Activated T-cell treated with anti-CD3 and anti-CD28 coated beads, Interleukin-2, amount 50 U/mL, for 48 hours (primary cell): ENCODE data around the gene YWHAE.
"Not testable (repeated sequence)": the region's sequence is repeated elsewhere in the genome, so short reads cannot be mapped to it uniquely, and the experiment has no call there.

Experiments
- DNase-seq, 2 experiments: peaks; one replicate each; pipeline ENCODE4 v3.0.0-alpha.2; 2020

YWHAE gene

DNA sequence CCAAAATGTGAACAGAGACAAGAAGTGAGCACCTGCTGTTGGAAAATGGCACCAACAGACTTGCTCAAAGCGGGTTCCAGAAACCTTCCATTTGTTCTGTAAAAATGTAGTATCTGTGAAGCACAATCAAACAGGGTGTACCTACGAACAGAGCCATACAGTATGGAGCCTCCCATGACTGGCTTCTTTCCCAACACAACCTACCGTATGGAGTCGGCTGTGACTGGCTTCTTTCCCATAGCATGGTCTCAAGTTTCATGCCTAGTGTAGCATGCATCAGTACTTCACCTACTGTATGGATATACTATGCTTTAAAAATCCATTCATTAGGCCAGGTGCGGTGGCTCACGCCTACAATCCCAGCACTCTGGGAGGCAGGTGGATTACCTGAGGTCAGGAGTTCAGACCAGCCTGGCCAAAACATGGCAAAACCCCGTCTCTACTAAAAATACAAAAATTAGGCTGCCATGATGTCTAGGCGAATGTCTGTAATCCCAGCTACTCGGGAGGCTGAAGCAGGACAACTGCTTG, 26.2 kb downstream of the YWHAE start:
- no peak for DNase-seq

DNA sequence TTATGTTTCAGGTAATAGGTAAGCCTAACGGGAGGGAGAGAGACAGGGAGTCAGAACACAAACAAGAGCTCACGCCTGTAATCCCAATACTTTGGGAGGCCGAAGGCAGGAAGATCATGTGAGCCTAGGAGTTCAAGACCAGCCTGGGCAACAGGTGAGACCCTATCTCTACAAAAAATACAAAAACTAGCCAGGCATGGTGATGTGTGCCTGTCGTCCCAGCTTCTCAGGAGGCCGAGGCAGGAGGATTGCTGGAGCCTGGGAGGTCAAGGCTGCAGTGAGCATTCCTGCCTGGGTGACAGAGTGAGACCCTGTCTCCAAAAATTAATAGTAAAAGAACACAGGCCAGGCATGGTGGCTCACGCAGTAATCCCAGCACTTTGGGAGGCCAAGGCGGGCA, 27.4 kb downstream of the YWHAE start:
- no peak for DNase-seq

GRCh38 chr17:1371893-1372590, 28.0 kb downstream of the YWHAE start:
- DNase-seq, result no peak

DNA sequence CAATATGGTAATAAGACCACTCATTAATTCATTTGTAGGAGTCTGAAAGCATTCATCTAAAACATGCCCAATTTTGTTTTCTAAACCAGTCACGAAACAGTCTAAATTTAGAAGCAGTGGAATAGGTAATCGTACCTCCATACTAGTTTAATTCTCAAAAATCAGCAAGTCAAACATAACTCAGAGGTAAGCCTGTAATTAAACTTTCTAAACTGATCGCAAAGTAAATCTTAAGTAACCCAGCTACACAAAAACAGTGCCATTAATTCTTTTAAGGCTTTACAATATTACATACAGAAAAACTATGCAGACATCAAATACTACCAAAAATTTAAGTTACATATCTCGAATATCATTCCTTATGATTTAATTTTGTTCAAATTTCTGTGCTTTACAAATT, 31.4 kb downstream of the YWHAE start:
- no peak for DNase-seq

GRCh38 chr17:1367351-1367745, 32.7 kb downstream of the YWHAE start:
- no peak for DNase-seq

- no peak for DNase-seq
These were observed 33.8 kb downstream of the YWHAE start for GRCh38 chr17:1366234-1366633.

GRCh38 chr17:1365445-1366039, 34.5 kb downstream of the YWHAE start:
- DNase-seq, result peak; percentile 49 to 51

GRCh38 chr17:1362964-1363363, 37.1 kb downstream of the YWHAE start:
- DNase-seq, result peak in 1 of 2 experiments; percentile 18

- DNase-seq, result peak in 1 of 2 experiments; percentile 54
These were observed 37.8 kb downstream of the YWHAE start for GRCh38 chr17:1362065-1362848.

DNA sequence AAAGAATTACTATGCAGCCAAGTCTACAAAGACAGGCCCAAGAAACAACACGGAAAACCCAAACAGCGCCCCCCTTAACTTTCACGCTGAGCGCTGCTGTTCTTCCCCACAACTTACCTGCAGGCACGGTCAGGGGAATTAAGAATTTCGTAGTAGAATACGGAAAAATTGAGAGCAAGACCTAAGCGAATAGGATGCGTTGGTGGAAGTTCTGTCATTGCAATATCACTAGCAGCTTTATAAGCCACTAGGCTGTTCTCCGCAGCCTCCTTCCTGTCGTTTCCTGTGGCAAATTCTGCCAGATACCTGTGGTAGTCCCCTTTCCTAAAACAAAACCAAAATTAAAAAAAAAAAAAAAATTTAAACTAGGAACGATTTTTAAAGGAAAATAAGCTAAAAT, 39.0 kb downstream of the YWHAE start:
- peak in 1 of 2 experiments; percentile 20 for DNase-seq

DNA sequence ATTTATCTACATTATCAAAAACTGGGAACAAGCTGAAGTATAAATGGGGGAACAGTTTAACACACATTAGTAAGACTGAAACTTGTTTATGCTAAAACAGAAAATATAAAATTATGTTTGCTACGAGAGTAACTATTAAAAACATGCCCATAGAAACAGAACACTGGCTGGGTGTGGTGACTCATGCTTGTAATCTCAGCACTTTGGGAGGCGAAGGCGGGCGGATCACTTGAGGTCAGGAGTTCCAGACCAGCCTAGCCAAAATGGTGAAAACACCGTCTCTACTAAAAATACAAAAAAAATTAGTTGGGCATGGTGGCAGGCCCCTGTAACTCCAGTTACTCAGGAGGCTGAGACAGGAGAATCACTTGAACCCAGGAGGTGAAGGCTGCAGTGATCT, 39.7 kb downstream of the YWHAE start:
- peak; percentile 49 to 55 for DNase-seq

- peak in 1 of 2 experiments; percentile 15 for DNase-seq
These were observed 46.0 kb downstream of the YWHAE start for GRCh38 chr17:1354030-1354429.

DNA sequence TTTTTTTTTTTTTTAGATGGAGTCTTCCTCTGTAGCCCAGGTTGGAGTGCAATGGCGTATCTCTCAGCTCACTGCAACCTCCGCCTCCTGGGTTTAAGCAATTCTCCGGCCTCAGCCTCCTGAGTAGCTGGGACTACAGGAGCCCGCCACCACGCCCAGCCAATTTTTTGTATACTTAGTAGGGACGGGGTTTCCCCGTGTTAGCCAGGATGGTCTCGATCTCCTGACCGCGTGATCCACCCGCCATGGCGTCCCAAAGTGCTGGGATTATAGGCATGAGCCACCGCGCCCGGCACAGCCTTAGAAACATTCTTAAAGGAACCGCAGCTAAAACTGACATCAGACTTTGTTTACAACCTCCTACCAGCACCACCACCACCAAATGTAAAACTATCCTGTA, 47.5 kb downstream of the YWHAE start:
- not testable (repeated sequence) for DNase-seq

- no peak for DNase-seq
These were observed 48.1 kb downstream of the YWHAE start for GRCh38 chr17:1351971-1352370.

DNA sequence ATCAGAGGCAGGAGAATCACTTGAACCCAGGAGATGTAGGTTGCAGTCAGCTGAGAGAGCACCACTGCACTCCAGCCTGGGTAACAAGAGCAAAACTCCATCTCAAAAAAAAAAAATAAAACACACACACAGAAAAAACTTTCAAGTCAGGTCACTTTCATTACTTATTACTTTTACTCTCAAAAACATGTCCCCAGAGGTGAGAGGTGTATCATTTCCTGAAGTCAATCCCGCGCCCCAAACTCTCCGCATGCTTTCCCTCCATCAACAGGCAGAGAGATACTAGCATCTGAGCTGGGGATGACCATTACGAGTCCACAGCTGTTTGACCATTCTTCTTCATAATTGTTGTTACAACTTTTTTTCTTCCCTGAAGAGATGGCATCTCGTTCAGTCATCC, 48.7 kb downstream of the YWHAE start:
- DNase-seq, result no peak

DNA sequence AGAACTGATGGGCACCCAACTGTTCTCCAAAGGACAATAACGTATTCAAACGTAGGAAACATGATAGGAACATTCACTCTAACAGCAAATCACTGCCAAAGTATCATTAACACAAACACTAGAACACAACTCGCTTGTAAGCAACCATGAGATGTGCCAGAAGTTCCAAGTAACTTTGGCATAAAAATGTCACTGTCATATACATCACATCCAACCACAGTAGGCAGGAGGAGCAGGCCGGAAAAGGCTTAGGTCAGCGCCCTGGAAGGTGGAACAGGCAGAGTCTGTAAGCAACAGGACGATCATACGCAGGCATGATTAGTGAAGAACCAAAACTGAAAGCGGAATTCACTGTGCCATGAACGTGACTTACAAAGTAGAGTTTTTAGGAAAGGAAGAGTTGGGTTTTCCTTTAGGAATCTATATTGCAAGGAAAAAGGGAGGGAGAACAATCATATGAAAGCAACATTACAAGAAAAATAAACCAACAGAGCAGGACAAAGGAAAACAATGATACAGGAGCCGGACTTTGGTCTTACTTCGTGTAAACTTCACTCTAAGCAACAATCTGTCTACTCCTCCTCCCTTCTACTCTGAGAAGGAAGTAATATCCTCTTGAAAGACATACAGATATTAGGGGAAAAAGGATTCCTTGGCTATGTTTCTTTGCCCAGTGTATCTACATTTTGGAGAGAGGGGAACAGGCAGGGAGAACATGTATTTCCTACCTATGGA, 52.3 kb downstream of the YWHAE start:
- no peak for DNase-seq

- no peak for DNase-seq
These were observed 55.5 kb downstream of the YWHAE start for GRCh38 chr17:1344521-1344920.

DNA sequence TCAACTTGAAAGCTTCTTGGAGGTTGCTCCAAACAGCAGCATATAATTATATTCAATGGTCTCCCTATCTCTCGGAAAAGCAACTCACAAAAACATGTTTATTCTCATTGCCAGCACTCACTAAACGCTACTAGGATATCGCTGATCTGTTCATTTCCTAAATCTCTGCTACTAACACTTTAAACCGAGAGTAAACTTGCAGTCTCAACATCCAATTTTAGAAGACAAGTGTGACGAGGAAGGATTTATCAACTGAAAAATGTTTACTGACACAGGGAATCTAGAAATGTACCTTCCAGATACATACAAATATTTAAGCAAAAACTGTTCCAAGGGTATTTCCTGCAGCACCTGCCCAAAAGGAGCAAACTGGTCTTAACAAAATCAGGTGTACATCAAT, 56.5 kb downstream of the YWHAE start:
- no peak for DNase-seq

DNA sequence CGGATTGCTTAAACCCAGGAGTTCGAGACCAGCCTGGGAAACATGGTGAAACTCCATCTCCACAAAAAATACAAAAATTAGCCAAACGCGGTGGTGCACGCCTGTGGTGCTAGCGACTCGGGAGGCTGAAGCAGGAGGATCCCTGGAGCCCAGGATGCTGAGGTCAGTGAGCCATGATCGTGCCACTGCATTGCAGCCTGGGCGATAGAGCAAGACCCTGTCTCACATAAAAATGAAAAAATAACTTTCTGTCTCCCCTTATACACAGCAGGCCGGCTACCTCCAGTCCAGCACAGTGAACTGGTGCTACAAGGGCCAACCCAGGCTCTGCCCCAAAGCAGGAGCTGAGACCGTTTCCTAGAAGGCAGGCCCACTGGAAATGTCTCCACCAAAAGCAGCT, 59.7 kb downstream of the YWHAE start:
- DNase-seq, result no peak

GRCh38 chr17:1331708-1332107, 68.3 kb downstream of the YWHAE start:
- DNase-seq, result no peak

DNA sequence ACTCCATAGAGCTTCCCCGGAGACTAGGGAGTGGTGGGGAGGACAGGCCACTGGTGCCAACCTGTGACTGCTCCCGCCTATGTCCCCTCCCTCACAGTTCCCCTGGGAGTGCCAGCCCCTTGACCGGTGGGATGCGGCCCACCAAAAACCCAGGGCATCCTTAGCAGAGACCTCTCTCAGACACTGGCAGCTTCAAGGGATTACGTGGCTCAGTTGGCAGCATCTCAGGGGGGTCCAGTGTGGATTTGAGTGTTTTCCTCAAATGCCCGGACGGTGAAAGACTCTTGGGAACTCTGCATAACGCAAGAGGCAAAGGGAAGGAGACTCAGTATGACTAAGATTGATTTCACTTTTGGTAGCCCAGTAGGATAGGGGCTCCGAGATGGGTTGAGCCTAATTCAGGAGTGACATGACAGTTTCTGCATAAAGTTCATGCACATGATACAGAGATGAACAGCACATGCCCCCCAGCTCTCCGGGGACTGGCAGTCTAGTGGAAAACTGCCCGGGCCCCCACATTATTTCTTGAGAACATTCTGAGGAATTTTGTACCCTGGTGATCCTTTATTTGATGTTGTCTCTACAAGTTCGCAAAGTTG, 70.2 kb downstream of the YWHAE start:
- DNase-seq, result no peak

GRCh38 chr17:1328437-1328836, 71.6 kb downstream of the YWHAE start:
- no peak for DNase-seq

DNA sequence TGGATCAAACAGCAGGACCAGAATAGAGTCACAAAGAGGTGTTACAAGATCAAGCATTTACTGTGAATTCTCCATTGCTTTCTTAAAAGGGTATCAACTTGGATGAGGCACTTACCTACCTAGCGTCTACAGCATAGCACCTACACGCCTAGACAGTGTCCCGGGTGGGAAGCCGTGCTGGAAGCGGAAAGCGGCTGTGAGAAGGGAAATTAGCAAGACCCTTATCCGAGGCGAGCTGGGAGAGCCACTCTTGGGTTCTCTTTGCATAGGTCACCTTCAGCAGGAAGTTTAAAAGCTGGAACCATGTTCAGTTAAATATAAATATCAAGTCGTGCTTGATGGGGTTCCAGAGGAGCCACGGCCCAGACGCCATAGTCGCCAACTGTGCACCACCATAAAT, 74.3 kb downstream of the YWHAE start:
- DNase-seq, result no peak
